ENCODE measurements around the gene DGKE. TPM values are rescaled to one million over a fixed set of nuclear protein-coding genes. Genes with fewer than 3 reads are reported as not detected.

DGKE gene
- total RNA-seq, 1 donor from 2014 or later = 8.6 TPM

DNA sequence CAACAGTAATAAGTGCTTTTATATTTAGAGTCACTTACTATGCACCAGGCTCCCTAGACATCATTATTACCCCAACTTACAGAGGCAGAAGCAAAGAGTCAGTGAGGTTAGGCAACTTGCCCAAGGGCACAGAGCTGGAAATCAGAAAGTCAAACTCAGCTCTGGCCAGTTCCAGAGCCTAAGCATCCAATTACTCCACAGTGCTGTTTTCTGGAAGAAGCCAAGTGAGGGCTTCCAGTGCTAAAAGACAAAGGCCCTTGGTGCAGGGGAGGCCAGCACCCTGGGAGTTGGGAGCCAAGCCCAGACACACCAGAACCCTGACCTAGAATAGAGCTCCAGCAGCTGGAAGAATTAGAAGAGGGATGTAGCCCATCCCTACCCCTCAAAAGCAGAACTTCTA is 40.4 kb upstream of the DGKE start:
- TF ChIP-seq, protein P1, sequence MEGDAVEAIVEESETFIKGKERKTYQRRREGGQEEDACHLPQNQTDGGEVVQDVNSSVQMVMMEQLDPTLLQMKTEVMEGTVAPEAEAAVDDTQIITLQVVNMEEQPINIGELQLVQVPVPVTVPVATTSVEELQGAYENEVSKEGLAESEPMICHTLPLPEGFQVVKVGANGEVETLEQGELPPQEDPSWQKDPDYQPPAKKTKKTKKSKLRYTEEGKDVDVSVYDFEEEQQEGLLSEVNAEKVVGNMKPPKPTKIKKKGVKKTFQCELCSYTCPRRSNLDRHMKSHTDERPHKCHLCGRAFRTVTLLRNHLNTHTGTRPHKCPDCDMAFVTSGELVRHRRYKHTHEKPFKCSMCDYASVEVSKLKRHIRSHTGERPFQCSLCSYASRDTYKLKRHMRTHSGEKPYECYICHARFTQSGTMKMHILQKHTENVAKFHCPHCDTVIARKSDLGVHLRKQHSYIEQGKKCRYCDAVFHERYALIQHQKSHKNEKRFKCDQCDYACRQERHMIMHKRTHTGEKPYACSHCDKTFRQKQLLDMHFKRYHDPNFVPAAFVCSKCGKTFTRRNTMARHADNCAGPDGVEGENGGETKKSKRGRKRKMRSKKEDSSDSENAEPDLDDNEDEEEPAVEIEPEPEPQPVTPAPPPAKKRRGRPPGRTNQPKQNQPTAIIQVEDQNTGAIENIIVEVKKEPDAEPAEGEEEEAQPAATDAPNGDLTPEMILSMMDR (IDR thresholded peaks at IDR 0.05; ENCODE audit: unreplicated experiment) = no peak
- H3K27ac Mint-ChIP-seq = no peak overlapping the region
- H3K4me1 Mint-ChIP-seq = peaks cover 11% of the 10 kb centered on the region

DNA sequence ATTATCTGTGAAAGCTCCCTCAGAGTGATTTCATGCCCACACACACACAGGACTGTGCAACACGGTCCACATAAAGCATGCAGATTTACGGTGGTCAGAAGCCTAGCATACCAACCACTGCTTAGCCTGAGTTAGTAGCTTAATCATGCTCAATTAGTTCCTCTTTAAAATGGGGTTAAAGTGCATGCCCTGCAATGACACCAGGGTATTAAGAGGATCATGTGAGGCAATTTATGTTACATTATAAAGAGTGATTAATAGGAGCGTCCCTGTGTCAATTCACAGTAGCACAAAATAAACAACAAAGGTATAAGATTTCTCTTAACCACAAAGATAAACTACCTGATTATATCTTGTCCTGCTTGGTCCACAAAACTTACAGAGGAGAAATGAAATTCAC is 40.0 kb upstream of the DGKE start:
- DNase-seq (ENCODE audit: low spot score in 2 of 2, unreplicated experiment in 2 of 2) = no peak
- H3K27ac Mint-ChIP-seq = no peak overlapping the region

More for the DNA sequence above, 40.4 kb upstream of the DGKE start:
- no peak for DNase-seq (ENCODE audit: low spot score in 2 of 2, unreplicated experiment in 2 of 2)
- peaks cover 3% of the 10 kb centered on the region for H3K36me3 Mint-ChIP-seq
- no peak overlapping the region for H3K4me3 Mint-ChIP-seq
- H3K27me3 Mint-ChIP-seq (ENCODE audit: low read depth) = peaks cover 11% of the 10 kb centered on the region
- peaks cover 7% of the 10 kb centered on the region for H3K9me3 Mint-ChIP-seq

DNA sequence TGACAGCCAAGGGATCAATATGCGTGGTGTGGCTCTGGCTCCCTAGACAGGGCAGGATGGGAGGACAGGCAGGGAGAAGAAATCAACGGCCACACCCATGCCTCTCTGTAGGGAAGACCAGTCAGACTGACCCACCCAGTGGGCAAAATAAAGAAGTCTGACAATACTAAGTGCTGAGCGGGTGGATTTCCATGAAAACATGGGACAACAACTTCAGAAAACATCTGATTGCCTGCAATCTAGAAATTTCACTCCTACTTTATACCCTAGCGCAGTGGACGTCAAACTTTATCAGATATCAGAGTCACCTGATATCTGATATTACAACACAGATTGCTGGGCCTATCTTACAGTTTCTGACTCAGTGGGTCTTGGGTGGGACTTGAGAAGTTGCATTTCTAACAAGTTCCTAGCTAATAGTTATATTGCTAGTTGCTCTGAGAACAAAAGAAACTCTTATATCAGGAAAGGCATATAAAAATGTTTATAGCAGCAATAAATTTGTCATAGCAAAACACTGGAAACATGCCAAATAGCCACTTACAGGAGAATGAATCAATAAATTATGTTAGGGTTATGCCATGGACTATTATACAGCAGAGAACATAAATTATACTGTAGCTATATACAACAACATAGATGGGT is 38.6 kb upstream of the DGKE start:
- peaks cover 15% of the 10 kb centered on the region for H3K4me1 Mint-ChIP-seq
- H3K4me3 Mint-ChIP-seq = no peak overlapping the region
- H3K27me3 Mint-ChIP-seq (ENCODE audit: low read depth) = peaks cover 11% of the 10 kb centered on the region
- H3K36me3 Mint-ChIP-seq = peaks cover 3% of the 10 kb centered on the region
- no peak for DNase-seq (ENCODE audit: low spot score in 2 of 2, unreplicated experiment in 2 of 2)
- H3K9me3 Mint-ChIP-seq = peaks cover 7% of the 10 kb centered on the region
- TF ChIP-seq, protein P1 (IDR thresholded peaks at IDR 0.05; ENCODE audit: unreplicated experiment) = no peak
- H3K27ac Mint-ChIP-seq = no peak overlapping the region

More for the DNA sequence above, 40.0 kb upstream of the DGKE start:
- Mint-ChIP-seq H3K4me1 (peaks cover 12% of the 10 kb centered on the region), H3K4me3 (no peak overlapping the region), H3K9me3 (peaks cover 7% of the 10 kb centered on the region), H3K27me3 (ENCODE audit: low read depth) (peaks cover 11% of the 10 kb centered on the region), H3K36me3 (peaks cover 3% of the 10 kb centered on the region)
- TF ChIP-seq, protein P1 (IDR thresholded peaks at IDR 0.05; ENCODE audit: unreplicated experiment) = no peak

DNA sequence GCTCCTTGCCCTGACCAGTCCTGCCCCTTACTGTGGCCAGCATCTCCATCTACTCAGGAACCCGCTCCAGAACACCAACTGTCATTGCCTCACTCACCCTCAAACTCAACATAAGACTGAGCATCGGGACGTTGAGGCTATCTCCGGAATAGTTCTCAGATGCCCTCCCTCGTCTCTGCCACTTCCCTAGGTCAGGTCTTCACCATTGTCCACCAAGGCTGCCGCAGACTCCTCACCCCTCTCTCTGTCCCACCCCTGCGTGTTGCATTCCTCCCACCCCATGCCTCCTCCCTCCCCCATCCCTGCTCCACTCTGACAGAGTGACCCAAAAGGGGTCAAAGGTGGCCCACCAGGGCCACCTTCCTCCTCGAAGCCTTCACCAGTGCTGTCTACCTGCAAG is 37.4 kb upstream of the DGKE start:
- peaks cover 7% of the 10 kb centered on the region for H3K9me3 Mint-ChIP-seq
- H3K36me3 Mint-ChIP-seq = peaks cover 3% of the 10 kb centered on the region
- H3K4me3 Mint-ChIP-seq = no peak overlapping the region
- TF ChIP-seq, protein P1 (IDR thresholded peaks at IDR 0.05; ENCODE audit: unreplicated experiment) = no peak
- no peak overlapping the region for H3K27ac Mint-ChIP-seq
- no peak for DNase-seq (ENCODE audit: low spot score in 2 of 2, unreplicated experiment in 2 of 2)
- peaks cover 10% of the 10 kb centered on the region for H3K27me3 Mint-ChIP-seq (ENCODE audit: low read depth)
- H3K4me1 Mint-ChIP-seq = peaks cover 15% of the 10 kb centered on the region

DNA sequence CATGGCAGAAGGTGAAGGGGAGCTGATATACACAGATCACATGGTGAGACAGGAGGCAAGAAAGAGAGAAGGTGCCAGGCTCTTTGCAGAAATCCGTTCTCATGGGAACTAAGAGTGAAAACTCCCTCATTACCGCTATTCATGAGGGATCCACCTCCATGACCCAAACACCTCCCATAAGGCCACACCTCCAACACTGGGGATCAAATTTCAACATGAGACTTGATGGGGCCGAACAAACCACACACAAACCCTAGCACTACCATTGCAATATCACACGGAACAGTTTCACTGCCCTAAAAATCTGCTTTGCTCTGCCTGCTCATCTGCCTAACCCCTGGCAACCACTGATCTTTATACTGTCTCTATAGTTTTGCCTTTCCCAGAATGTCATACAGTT is 35.0 kb upstream of the DGKE start:
- no peaks in the 10 kb centered on the region for H3K36me3 Mint-ChIP-seq
- DNase-seq (ENCODE audit: low spot score in 2 of 2, unreplicated experiment in 2 of 2) = no peak
- H3K27me3 Mint-ChIP-seq (ENCODE audit: low read depth) = peaks cover 10% of the 10 kb centered on the region
- H3K4me3 Mint-ChIP-seq = no peak overlapping the region
- TF ChIP-seq, protein P1 (IDR thresholded peaks at IDR 0.05; ENCODE audit: unreplicated experiment) = no peak
- H3K9me3 Mint-ChIP-seq = no peaks in the 10 kb centered on the region
- H3K4me1 Mint-ChIP-seq = peaks cover 17% of the 10 kb centered on the region
- no peak overlapping the region for H3K27ac Mint-ChIP-seq
